Measurements from ENCODE around the gene CALHM6.

Gene CALHM6

DNA sequence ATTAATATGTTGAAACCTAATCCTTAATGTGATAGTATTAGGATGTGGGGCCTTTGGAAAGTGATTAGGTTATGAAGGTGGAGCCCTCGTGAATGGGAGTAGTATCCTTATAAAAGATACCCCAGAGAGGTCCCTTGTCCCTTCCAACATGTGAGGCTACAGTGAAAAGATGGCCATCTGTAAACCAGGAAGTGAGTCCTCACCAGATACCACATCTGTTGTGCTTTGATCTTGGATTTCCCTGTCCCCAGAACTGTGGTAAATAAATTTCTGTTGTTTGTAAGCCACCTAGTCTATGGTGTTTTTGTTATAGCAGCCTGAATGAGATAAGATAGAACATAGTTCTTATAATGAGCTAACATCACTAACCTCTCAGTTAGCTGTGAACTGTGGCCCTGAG is 16.6 kb upstream of the CALHM6 start:
- Histone ChIP-seq H3K4me1 (ENCODE audit: low read depth, poor library complexity, severe bottlenecking) (peaks cover 35% of the 10 kb centered on the region), H3K4me3 (IDR thresholded peaks at IDR 0.05; ENCODE audit: insufficient read depth, low read depth, low read length) (no peak overlapping the region), H3K9ac (no peak overlapping the region), H3K36me3 (ENCODE audit: insufficient read depth) (no peaks in the 10 kb centered on the region), H3K79me2 (ENCODE audit: insufficient read depth, low read depth) (no peaks in the 10 kb centered on the region), H3K27me3 (ENCODE audit: insufficient read depth, low read depth) (no peaks in the 10 kb centered on the region), H3K27ac (peak overlapping the region; percentile 36; the same call in 1 of the 2 replicates), H3K4me2 (peak overlapping the region; percentile 21; the same call in 1 of the 2 replicates), H2AFZ (ENCODE audit: low read depth) (no peak overlapping the region), H4K20me1 (ENCODE audit: insufficient read depth) (no peaks in the 10 kb centered on the region)
- TF ChIP-seq, protein P1, sequence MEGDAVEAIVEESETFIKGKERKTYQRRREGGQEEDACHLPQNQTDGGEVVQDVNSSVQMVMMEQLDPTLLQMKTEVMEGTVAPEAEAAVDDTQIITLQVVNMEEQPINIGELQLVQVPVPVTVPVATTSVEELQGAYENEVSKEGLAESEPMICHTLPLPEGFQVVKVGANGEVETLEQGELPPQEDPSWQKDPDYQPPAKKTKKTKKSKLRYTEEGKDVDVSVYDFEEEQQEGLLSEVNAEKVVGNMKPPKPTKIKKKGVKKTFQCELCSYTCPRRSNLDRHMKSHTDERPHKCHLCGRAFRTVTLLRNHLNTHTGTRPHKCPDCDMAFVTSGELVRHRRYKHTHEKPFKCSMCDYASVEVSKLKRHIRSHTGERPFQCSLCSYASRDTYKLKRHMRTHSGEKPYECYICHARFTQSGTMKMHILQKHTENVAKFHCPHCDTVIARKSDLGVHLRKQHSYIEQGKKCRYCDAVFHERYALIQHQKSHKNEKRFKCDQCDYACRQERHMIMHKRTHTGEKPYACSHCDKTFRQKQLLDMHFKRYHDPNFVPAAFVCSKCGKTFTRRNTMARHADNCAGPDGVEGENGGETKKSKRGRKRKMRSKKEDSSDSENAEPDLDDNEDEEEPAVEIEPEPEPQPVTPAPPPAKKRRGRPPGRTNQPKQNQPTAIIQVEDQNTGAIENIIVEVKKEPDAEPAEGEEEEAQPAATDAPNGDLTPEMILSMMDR (conservative IDR thresholded peaks at IDR 0.05; ENCODE audit: low read depth, low read length), result no peak

DNA sequence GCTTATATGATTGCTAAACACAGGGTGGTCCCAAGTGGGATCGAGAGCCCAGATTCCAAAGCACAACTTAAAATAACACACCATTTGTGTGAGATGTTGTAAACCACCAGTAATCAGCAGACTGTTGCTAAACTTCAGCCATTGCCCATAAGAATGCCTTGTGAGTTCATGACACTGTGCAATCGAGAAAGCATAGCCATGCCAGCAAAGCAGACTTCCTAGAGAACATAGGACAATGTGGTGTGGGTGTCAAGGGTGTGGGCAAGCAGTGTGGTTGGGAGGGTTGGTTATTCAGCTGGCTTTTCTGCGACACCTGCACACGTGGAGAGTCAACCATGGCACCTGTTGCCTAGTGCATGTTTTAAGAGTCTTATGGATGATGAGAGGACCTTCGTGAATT is 16.1 kb upstream of the CALHM6 start:
- peak overlapping the region; percentile 21; the same call in 1 of the 2 replicates for H3K4me2 ChIP-seq
- H3K27me3 ChIP-seq (ENCODE audit: insufficient read depth, low read depth), result no peaks in the 10 kb centered on the region
- H3K4me3 ChIP-seq (IDR thresholded peaks at IDR 0.05; ENCODE audit: insufficient read depth, low read depth, low read length), result no peak overlapping the region
- H3K27ac ChIP-seq, result peak overlapping the region; percentile 36; the same call in 1 of the 2 replicates
- peak overlapping the region; percentile 12; the same call in 1 of the 2 replicates for H2AFZ ChIP-seq (ENCODE audit: low read depth)
- no peaks in the 10 kb centered on the region for H3K36me3 ChIP-seq (ENCODE audit: insufficient read depth)
- no peak overlapping the region for H3K9ac ChIP-seq
- no peaks in the 10 kb centered on the region for H4K20me1 ChIP-seq (ENCODE audit: insufficient read depth)
- no peaks in the 10 kb centered on the region for H3K79me2 ChIP-seq (ENCODE audit: insufficient read depth, low read depth)
- peaks cover 35% of the 10 kb centered on the region for H3K4me1 ChIP-seq (ENCODE audit: low read depth, poor library complexity, severe bottlenecking)
- TF ChIP-seq, protein P1 (conservative IDR thresholded peaks at IDR 0.05; ENCODE audit: low read depth, low read length), result no peak

DNA sequence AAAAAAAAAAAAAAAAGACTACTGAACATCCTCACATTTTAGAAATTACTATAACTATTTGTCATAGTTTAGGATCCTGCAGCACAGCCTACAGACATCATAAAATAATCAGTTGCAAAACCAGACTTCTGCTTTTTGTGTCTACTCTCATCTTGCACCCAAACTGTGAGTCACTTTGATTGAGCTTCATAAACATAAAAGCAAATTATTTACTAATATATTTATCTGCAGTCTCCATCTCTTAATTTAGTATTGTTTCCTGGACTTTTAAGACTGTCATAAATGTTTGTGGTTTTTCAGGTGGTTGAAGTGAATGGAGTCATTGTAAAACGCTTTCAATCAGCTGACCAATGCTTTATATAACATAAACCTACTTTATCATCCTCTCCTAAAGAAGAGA is 14.8 kb upstream of the CALHM6 start:
- H3K36me3 ChIP-seq (ENCODE audit: insufficient read depth), result no peaks in the 10 kb centered on the region
- no peaks in the 10 kb centered on the region for H3K79me2 ChIP-seq (ENCODE audit: insufficient read depth, low read depth)
- H3K4me3 ChIP-seq (IDR thresholded peaks at IDR 0.05; ENCODE audit: insufficient read depth, low read depth, low read length), result no peak overlapping the region
- H4K20me1 ChIP-seq (ENCODE audit: insufficient read depth), result no peaks in the 10 kb centered on the region
- H3K27ac ChIP-seq, result no peak overlapping the region
- no peak overlapping the region for H2AFZ ChIP-seq (ENCODE audit: low read depth)
- no peaks in the 10 kb centered on the region for H3K27me3 ChIP-seq (ENCODE audit: insufficient read depth, low read depth)
- no peak overlapping the region for H3K9ac ChIP-seq
- TF ChIP-seq, protein P1 (conservative IDR thresholded peaks at IDR 0.05; ENCODE audit: low read depth, low read length), result no peak
- H3K4me1 ChIP-seq (ENCODE audit: low read depth, poor library complexity, severe bottlenecking), result peaks cover 42% of the 10 kb centered on the region
- no peak overlapping the region for H3K4me2 ChIP-seq

DNA sequence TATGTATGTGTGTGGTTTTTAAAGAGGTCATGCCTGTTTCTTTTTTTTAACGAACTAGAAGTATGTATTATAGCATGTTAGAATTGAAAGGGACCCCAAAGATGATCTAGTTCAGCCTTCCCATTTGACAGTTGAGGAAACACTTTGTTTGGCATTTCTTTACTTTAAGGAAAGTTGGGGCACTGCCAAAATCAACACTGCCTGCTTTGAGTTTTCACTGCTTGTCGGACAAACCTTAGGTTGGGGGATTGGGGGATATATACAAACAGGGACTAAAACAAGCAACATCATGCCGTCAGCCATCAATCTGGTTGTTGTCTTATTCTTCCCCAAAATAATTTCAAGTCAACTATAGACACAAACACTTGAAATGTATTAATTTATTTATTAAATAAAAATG is 14.1 kb upstream of the CALHM6 start:
- Histone ChIP-seq H3K9ac (no peak overlapping the region), H2AFZ (ENCODE audit: low read depth) (no peak overlapping the region), H3K4me1 (ENCODE audit: low read depth, poor library complexity, severe bottlenecking) (peaks cover 42% of the 10 kb centered on the region), H4K20me1 (ENCODE audit: insufficient read depth) (no peaks in the 10 kb centered on the region), H3K79me2 (ENCODE audit: insufficient read depth, low read depth) (no peaks in the 10 kb centered on the region), H3K4me3 (IDR thresholded peaks at IDR 0.05; ENCODE audit: insufficient read depth, low read depth, low read length) (no peak overlapping the region), H3K27me3 (ENCODE audit: insufficient read depth, low read depth) (no peaks in the 10 kb centered on the region), H3K4me2 (no peak overlapping the region), H3K27ac (no peak overlapping the region), H3K36me3 (ENCODE audit: insufficient read depth) (no peaks in the 10 kb centered on the region)
- TF ChIP-seq, protein P1 (conservative IDR thresholded peaks at IDR 0.05; ENCODE audit: low read depth, low read length), result no peak

Measured in KMS-11 (cell line).